Parathyroid adenoma (tissue), 2 donors: Measurements from ENCODE around the gene TSPAN18.

ENCODE experiments used
- H2AFZ ChIP-seq: fragments of 300-600 bp; sonication (generic); one replicate; pipeline ENCODE4 v1.7.0; 2017; ENCODE audit warnings: antibody characterized with exemption, mild to moderate bottlenecking
- H3K27ac ChIP-seq: fragments of 300-600 bp; sonication (generic); one replicate; pipeline ENCODE4 v1.7.0; 2017
- H3K27me3 ChIP-seq: fragments of 300-600 bp; sonication (generic); one replicate; pipeline ENCODE4 v1.7.0; 2017; ENCODE audit warnings: low read length; ENCODE audit not compliant: control insufficient read depth, insufficient read depth
- H3K36me3 ChIP-seq: fragments of 300-600 bp; sonication (generic); one replicate; pipeline ENCODE4 v1.7.0; 2017; ENCODE audit warnings: low read length; ENCODE audit not compliant: control insufficient read depth, insufficient read depth
- H3K4me1 ChIP-seq: fragments of 300-600 bp; sonication (generic); one replicate; pipeline ENCODE4 v1.7.0; 2017; ENCODE audit warnings: control low read depth
- H3K4me2 ChIP-seq: fragments of 300-600 bp; sonication (generic); one replicate; pipeline ENCODE4 v1.7.0; 2017; ENCODE audit warnings: low read length
- H3K4me3 ChIP-seq: fragments of 300-600 bp; sonication (generic); one replicate; pipeline ENCODE4 v1.7.0; 2017; ENCODE audit warnings: low read depth, low read length
- H3K79me2 ChIP-seq: fragments of 300-600 bp; sonication (generic); one replicate; pipeline ENCODE4 v1.7.0; 2017; ENCODE audit warnings: control low read depth
- H3K9ac ChIP-seq: fragments of 300-600 bp; sonication (generic); one replicate; pipeline ENCODE4 v1.7.0; 2017; ENCODE audit warnings: mild to moderate bottlenecking
- H3K9me3 ChIP-seq: fragments of 300-600 bp; sonication (generic); one replicate; pipeline ENCODE4 v1.7.0; 2017; ENCODE audit warnings: low read length; ENCODE audit not compliant: control insufficient read depth
- TF ChIP-seq, protein P1 (sequence below): fragments of 300-600 bp; sonication (generic); IDR thresholded peaks from one replicate; pipeline ENCODE4 v1.7.0; 2017; ENCODE audit warnings: antibody characterized with exemption, mild to moderate bottlenecking
- donor health status: primary hyperparathyroidism.

Gene TSPAN18

GRCh38 chr11:44893846-44894617, 167.3 kb downstream of the TSPAN18 start:
- no peak overlapping the region for H3K4me3 ChIP-seq
- TF ChIP-seq, protein P1, sequence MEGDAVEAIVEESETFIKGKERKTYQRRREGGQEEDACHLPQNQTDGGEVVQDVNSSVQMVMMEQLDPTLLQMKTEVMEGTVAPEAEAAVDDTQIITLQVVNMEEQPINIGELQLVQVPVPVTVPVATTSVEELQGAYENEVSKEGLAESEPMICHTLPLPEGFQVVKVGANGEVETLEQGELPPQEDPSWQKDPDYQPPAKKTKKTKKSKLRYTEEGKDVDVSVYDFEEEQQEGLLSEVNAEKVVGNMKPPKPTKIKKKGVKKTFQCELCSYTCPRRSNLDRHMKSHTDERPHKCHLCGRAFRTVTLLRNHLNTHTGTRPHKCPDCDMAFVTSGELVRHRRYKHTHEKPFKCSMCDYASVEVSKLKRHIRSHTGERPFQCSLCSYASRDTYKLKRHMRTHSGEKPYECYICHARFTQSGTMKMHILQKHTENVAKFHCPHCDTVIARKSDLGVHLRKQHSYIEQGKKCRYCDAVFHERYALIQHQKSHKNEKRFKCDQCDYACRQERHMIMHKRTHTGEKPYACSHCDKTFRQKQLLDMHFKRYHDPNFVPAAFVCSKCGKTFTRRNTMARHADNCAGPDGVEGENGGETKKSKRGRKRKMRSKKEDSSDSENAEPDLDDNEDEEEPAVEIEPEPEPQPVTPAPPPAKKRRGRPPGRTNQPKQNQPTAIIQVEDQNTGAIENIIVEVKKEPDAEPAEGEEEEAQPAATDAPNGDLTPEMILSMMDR, result peak; percentile 26
- no peaks in the 10 kb centered on the region for H3K9me3 ChIP-seq
- H3K79me2 ChIP-seq, result no peaks in the 10 kb centered on the region
- no peak overlapping the region for H3K9ac ChIP-seq
- no peak overlapping the region for H3K27ac ChIP-seq
- H3K36me3 ChIP-seq, result no peaks in the 10 kb centered on the region
- H3K27me3 ChIP-seq, result no peaks in the 10 kb centered on the region
- H3K4me1 ChIP-seq, result no peaks in the 10 kb centered on the region
- H3K4me2 ChIP-seq, result no peak overlapping the region
- H2AFZ ChIP-seq, result no peak overlapping the region

GRCh38 chr11:44899959-44900358, 173.2 kb downstream of the TSPAN18 start:
- H3K9me3 ChIP-seq, result no peaks in the 10 kb centered on the region
- no peaks in the 10 kb centered on the region for H3K79me2 ChIP-seq
- H3K4me2 ChIP-seq, result no peak overlapping the region
- no peaks in the 10 kb centered on the region for H3K36me3 ChIP-seq
- H3K9ac ChIP-seq, result no peak overlapping the region
- H3K27ac ChIP-seq, result no peak overlapping the region
- H2AFZ ChIP-seq, result no peak overlapping the region
- TF ChIP-seq, protein P1, result no peak
- H3K27me3 ChIP-seq, result no peaks in the 10 kb centered on the region
- no peak overlapping the region for H3K4me3 ChIP-seq
- H3K4me1 ChIP-seq, result no peaks in the 10 kb centered on the region

DNA sequence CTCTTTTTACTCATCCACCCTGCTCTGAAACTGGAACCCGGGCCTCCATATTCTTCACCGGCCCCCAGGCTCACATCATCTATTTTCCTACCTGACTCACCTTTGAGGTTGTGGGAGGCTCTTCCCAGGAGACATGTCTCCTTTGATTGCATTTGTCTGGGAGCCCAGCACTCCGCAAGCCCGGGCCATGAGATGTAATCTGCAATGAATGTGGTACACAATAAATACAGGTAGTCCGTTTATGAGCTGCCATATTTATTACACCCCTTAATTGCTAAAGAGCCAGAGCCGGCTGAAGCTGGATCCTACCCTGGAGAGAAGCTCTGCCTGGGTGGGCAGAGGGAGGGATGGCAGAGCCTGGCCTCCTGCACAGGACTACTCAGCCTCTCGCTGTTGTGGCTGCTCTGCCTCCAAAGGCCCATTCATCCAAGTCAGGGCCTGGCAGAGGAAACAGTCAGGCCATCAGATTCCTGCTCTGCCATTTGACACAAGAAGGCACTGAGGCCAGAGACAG, 174.4 kb downstream of the TSPAN18 start:
- Histone ChIP-seq H3K9ac (no peak overlapping the region), H3K36me3 (no peaks in the 10 kb centered on the region), H3K9me3 (no peaks in the 10 kb centered on the region), H3K27ac (no peak overlapping the region), H3K4me3 (no peak overlapping the region), H3K4me1 (no peaks in the 10 kb centered on the region), H3K79me2 (no peaks in the 10 kb centered on the region), H3K4me2 (no peak overlapping the region), H2AFZ (no peak overlapping the region), H3K27me3 (no peaks in the 10 kb centered on the region)
- TF ChIP-seq, protein P1, result no peak

- no peaks in the 10 kb centered on the region for H3K9me3 ChIP-seq
- no peaks in the 10 kb centered on the region for H3K4me1 ChIP-seq
- no peak overlapping the region for H3K27ac ChIP-seq
- H3K27me3 ChIP-seq, result no peaks in the 10 kb centered on the region
- no peak overlapping the region for H3K4me2 ChIP-seq
- TF ChIP-seq, protein P1, result no peak
- H3K4me3 ChIP-seq, result no peak overlapping the region
- no peak overlapping the region for H3K9ac ChIP-seq
- H3K36me3 ChIP-seq, result no peaks in the 10 kb centered on the region
- no peaks in the 10 kb centered on the region for H3K79me2 ChIP-seq
- H2AFZ ChIP-seq, result no peak overlapping the region
Observed at GRCh38 chr11:44901786-44902185, 175.0 kb downstream of the TSPAN18 start.

- Histone ChIP-seq H3K27me3 (no peaks in the 10 kb centered on the region), H3K27ac (no peak overlapping the region), H3K9me3 (no peaks in the 10 kb centered on the region), H3K36me3 (no peaks in the 10 kb centered on the region), H3K9ac (no peak overlapping the region), H3K4me3 (no peak overlapping the region), H3K4me1 (no peaks in the 10 kb centered on the region), H3K4me2 (no peak overlapping the region), H2AFZ (no peak overlapping the region), H3K79me2 (no peaks in the 10 kb centered on the region)
- TF ChIP-seq, protein P1, result no peak
Observed at GRCh38 chr11:44903035-44903434, 176.3 kb downstream of the TSPAN18 start.
